Neural crest cell (in vitro differentiated cells): ENCODE measurements around the gene TEAD1. TPM values are rescaled to one million over a fixed set of nuclear protein-coding genes. Genes with fewer than 3 reads are reported as not detected.

ENCODE experiments used
- DNase-seq: peaks from one replicate; pipeline ENCODE4 v3.0.0; 2021; ENCODE audit warnings: low read depth, mixed read lengths, low spot score
- H3K27ac Mint-ChIP-seq: one replicate; pipeline ENCODE4 v1.8.0; 2021; ENCODE audit warnings: mild to moderate bottlenecking, mixed read lengths; ENCODE audit not compliant: unreplicated experiment
- H3K27me3 Mint-ChIP-seq: 2 replicates; pipeline ENCODE4 v1.8.0; 2021; ENCODE audit warnings: low read depth, mild to moderate bottlenecking, mixed read lengths
- H3K36me3 Mint-ChIP-seq: 2 replicates; pipeline ENCODE4 v1.8.0; 2021; ENCODE audit warnings: low read depth, mild to moderate bottlenecking, mixed read lengths
- H3K4me1 Mint-ChIP-seq: 2 replicates; pipeline ENCODE4 v1.8.0; 2021; ENCODE audit warnings: mixed read lengths
- H3K4me3 Mint-ChIP-seq: one replicate; pipeline ENCODE4 v1.8.0; 2021; ENCODE audit warnings: mild to moderate bottlenecking, mixed read lengths
- H3K9me3 Mint-ChIP-seq: 2 replicates; pipeline ENCODE4 v1.8.0; 2021; ENCODE audit warnings: mixed read lengths
- CTCF ChIP-seq: fragments of 200-600 bp; sonication (generic); conservative IDR thresholded peaks from 2 replicates; pipeline ENCODE4 v1.5.0; 2021; ENCODE audit warnings: antibody characterized with exemption, mild to moderate bottlenecking
- total RNA-seq: library from RNA; stranded (reverse); gene quantifications from 2 replicates; pipeline ENCODE4 v1.2.1, GENCODE V29; 2021

Gene TEAD1
- total RNA-seq, 1 donor from 2014 or later: 84.1 TPM

GRCh38 chr11:12901272-12901671, 227.1 kb downstream of the TEAD1 start:
- Mint-ChIP-seq H3K27ac (no peak overlapping the region), H3K4me1 (peaks cover 21% of the 10 kb centered on the region), H3K9me3 (no peaks in the 10 kb centered on the region), H3K4me3 (no peak overlapping the region), H3K36me3 (peaks cover 18% of the 10 kb centered on the region), H3K27me3 (no peaks in the 10 kb centered on the region)
- DNase-seq: no peak
- TF ChIP-seq CTCF: no peak

- no peaks in the 10 kb centered on the region for H3K9me3 Mint-ChIP-seq
- no peaks in the 10 kb centered on the region for H3K27me3 Mint-ChIP-seq
- no peak for TF ChIP-seq CTCF
- DNase-seq: no peak
- peaks cover 23% of the 10 kb centered on the region for H3K36me3 Mint-ChIP-seq
- H3K4me1 Mint-ChIP-seq: peaks cover 21% of the 10 kb centered on the region
- H3K4me3 Mint-ChIP-seq: no peak overlapping the region
- H3K27ac Mint-ChIP-seq: peak overlapping the region; percentile 81
These were observed 227.8 kb downstream of the TEAD1 start for GRCh38 chr11:12901874-12902481.

- no peak overlapping the region for H3K27ac Mint-ChIP-seq
- H3K4me3 Mint-ChIP-seq: no peak overlapping the region
- H3K9me3 Mint-ChIP-seq: no peaks in the 10 kb centered on the region
- no peak for TF ChIP-seq CTCF
- peaks cover 21% of the 10 kb centered on the region for H3K4me1 Mint-ChIP-seq
- H3K27me3 Mint-ChIP-seq: no peaks in the 10 kb centered on the region
- H3K36me3 Mint-ChIP-seq: peaks cover 24% of the 10 kb centered on the region
- DNase-seq: no peak
These were observed 228.7 kb downstream of the TEAD1 start for GRCh38 chr11:12902791-12903486.

GRCh38 chr11:12905435-12905834, 231.2 kb downstream of the TEAD1 start:
- DNase-seq: no peak
- Mint-ChIP-seq H3K27ac (no peak overlapping the region), H3K9me3 (no peaks in the 10 kb centered on the region), H3K4me3 (no peak overlapping the region), H3K36me3 (peaks cover 25% of the 10 kb centered on the region), H3K27me3 (no peaks in the 10 kb centered on the region), H3K4me1 (peaks cover 21% of the 10 kb centered on the region)
- TF ChIP-seq CTCF: no peak

- no peak for TF ChIP-seq CTCF
- H3K9me3 Mint-ChIP-seq: no peaks in the 10 kb centered on the region
- DNase-seq: no peak
- H3K27me3 Mint-ChIP-seq: no peaks in the 10 kb centered on the region
- H3K27ac Mint-ChIP-seq: peak overlapping the region; percentile 57
- peaks cover 20% of the 10 kb centered on the region for H3K36me3 Mint-ChIP-seq
- no peak overlapping the region for H3K4me3 Mint-ChIP-seq
- H3K4me1 Mint-ChIP-seq: peaks cover 14% of the 10 kb centered on the region
These were observed 232.3 kb downstream of the TEAD1 start for GRCh38 chr11:12906501-12906900.
